Brain microvascular endothelial cell (primary cell): Measurements from ENCODE around the gene PRPF31.

Experiments
- DNase-seq: peaks from one replicate; pipeline ENCODE4 v3.0.0-alpha.2; 2020
- H3K27ac ChIP-seq: fragments of 250-450 bp; sonication (Bioruptor Pico); 2 replicates; pipeline ENCODE4 v1.5.1; 2020; ENCODE audit warnings: mild to moderate bottlenecking, moderate library complexity
- H3K27me3 ChIP-seq: fragments of 250-450 bp; sonication (Bioruptor Pico); replicated peaks from 2 replicates; pipeline ENCODE4 v1.5.1; 2020; ENCODE audit warnings: mild to moderate bottlenecking
- H3K36me3 ChIP-seq: fragments of 250-450 bp; sonication (Bioruptor Pico); replicated peaks from 2 replicates; pipeline ENCODE4 v1.5.1; 2020; ENCODE audit warnings: mild to moderate bottlenecking
- H3K4me3 ChIP-seq: 2 replicates; pipeline ENCODE4 v1.5.1; 2011; ENCODE audit warnings: low read depth, mild to moderate bottlenecking, control low read depth, low read length, moderate library complexity
- in situ Hi-C: cut with HindIII; loops from 2 replicates; pipeline ENCODE4 v1.10.0; 2017; ENCODE audit warnings: low sequenced_read_pairs, low pct_ligation_motif_present
- TF ChIP-seq, protein P1 (sequence below): IDR thresholded peaks from 2 replicates; pipeline ENCODE4 v1.5.1; 2011; ENCODE audit warnings: low read depth, mild to moderate bottlenecking, moderate library complexity, low read length, control low read depth, inconsistent platforms; ENCODE audit errors: missing control alignments

Gene PRPF31

DNA sequence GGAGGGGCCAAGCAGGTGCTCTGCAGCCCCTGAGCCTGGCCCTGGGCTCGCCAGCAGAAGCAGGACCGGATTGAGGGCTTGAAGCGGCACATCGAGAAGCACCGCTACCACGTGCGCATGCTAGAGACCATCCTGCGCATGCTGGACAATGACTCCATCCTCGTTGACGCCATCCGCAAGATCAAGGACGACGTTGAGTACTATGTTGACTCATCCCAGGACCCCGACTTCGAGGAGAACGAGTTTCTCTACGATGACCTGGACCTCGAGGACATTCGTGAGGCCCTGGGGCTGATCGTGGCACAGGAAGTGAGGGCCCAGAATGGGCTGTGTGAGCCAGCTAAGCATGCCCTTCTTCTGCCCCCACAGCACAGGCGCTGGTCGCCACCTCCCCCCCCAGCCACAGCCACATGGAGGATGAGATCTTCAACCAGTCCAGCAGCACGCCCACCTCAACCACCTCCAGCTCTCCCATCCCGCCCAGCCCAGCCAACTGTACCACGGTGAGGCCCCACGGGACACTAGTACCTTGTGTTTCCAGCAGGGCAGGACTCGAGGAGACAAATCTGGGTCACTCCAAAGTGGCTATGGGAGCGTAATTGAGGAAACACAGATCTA, 30.1 kb downstream of the PRPF31 start:
- H3K27ac ChIP-seq = no peak overlapping the region
- TF ChIP-seq, protein P1, sequence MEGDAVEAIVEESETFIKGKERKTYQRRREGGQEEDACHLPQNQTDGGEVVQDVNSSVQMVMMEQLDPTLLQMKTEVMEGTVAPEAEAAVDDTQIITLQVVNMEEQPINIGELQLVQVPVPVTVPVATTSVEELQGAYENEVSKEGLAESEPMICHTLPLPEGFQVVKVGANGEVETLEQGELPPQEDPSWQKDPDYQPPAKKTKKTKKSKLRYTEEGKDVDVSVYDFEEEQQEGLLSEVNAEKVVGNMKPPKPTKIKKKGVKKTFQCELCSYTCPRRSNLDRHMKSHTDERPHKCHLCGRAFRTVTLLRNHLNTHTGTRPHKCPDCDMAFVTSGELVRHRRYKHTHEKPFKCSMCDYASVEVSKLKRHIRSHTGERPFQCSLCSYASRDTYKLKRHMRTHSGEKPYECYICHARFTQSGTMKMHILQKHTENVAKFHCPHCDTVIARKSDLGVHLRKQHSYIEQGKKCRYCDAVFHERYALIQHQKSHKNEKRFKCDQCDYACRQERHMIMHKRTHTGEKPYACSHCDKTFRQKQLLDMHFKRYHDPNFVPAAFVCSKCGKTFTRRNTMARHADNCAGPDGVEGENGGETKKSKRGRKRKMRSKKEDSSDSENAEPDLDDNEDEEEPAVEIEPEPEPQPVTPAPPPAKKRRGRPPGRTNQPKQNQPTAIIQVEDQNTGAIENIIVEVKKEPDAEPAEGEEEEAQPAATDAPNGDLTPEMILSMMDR = no peak
- no peak overlapping the region for H3K4me3 ChIP-seq
- DNase-seq = no peak
- H3K36me3 ChIP-seq = peaks cover 72% of the 10 kb centered on the region
- no peaks in the 10 kb centered on the region for H3K27me3 ChIP-seq
- in situ Hi-C loops = no loop called here

DNA sequence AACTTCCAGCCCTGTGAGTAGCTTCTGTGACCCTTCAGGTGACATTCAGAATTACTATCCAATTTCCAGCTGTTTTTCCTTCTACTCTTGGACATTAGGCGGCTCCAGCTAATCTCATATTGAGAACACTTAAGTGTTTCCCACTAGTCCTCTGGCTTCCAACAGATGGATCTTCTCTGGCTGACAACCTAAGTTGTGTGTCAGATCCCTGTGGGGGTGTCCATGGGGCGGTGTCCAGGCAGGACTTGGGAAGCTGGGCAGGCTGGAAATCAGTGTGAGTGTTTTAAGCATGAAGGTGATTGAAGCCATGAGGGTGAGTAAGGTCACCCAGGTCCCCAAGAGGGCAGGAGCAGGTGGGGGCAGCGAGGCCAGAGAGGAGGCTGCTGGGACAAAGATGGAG, 32.1 kb downstream of the PRPF31 start:
- in situ Hi-C loops = no loop called here
- H3K27me3 ChIP-seq = no peaks in the 10 kb centered on the region
- DNase-seq = no peak
- H3K36me3 ChIP-seq = peaks cover 88% of the 10 kb centered on the region
- no peak overlapping the region for H3K27ac ChIP-seq
- no peak overlapping the region for H3K4me3 ChIP-seq
- TF ChIP-seq, protein P1 = no peak

DNA sequence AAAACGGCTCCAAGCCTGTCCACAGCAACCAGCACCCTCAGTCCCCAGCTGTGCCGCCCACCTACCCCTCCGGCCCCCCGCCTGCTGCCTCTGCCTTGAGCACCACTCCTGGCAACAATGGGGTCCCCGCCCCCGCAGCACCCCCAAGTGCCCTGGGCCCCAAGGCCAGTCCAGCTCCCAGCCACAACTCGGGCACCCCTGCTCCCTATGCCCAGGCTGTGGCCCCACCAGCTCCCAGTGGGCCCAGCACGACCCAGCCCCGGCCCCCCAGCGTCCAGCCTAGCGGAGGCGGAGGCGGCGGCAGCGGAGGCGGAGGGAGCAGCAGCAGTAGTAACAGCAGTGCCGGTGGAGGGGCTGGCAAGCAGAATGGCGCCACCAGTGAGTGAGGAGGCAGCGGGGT, 32.6 kb downstream of the PRPF31 start:
- TF ChIP-seq, protein P1 = no peak
- in situ Hi-C loops = no loop called here
- Histone ChIP-seq H3K36me3 (peaks cover 88% of the 10 kb centered on the region), H3K4me3 (no peak overlapping the region), H3K27ac (no peak overlapping the region), H3K27me3 (no peaks in the 10 kb centered on the region)
- DNase-seq = no peak

DNA sequence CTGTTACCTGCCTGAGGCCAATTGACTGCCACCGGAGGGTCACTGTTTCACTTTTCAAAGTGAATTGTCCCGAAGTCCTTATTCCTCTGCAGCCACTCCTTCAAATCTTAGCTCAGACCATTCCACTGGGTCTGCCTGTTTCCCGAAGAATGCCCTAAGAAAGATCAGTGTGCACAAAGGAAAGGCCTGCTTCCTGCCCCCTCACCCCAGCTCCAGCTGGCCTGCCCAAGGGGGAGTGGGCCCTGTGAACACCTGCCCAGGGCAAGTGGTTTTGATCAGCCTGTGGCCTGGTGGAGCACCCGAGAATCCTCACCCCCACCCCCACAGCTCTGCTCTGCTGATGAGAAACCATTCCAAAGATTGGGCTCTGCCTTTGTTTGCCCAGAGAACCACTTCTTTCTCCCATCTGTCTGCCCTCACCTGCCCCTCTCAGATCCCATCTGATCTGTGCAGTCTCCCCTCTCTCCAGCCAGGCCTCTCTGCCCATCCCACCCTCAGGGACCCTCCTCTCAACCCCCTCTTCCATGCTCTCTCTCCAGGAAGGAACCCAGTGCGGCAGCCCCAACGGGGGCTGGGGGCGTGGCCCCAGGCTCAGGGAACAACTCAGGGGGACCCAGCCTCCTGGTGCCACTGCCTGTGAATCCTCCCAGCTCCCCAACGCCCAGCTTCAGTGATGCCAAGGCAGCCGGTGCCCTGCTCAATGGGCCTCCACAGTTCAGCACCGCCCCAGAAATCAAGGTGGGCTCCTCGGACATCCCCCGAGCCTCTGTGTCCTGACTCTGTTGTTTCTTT, 33.7 kb downstream of the PRPF31 start:
- TF ChIP-seq, protein P1 = no peak
- peaks cover 88% of the 10 kb centered on the region for H3K36me3 ChIP-seq

DNA sequence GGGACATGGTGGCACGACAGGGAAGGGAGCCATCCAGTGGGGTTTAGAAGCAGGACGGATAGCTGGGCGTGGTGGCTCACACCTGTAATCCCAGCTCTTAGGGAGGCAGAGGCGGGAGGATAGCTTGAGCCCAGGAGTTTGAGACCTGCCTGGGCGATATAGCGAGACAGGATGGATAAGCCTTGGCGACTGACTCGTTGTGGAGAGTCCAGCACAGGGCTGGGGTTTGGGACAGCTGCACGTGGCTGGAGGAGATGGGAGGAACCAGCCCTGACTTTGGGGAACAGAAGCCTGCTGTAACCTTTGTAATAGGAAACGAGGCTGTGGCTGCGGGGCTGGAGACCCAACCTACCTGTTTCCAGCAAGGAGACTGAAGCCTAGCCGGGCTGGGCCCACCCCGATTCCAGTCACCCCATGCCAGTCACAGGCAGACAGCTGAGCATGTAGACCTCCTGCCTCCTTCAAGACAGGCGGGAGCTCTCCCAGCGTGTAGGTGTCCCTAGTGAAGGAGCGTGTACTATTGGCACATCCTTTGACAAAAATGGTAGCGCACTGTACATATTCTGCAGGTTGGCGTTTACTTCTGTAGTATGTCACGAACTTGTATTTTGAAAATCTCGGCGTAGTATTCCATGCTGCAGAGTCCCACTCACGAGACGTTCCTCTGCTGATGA, 35.9 kb downstream of the PRPF31 start:
- no peak overlapping the region for H3K4me3 ChIP-seq
- no peak overlapping the region for H3K27ac ChIP-seq
- peaks cover 83% of the 10 kb centered on the region for H3K36me3 ChIP-seq
- H3K27me3 ChIP-seq = no peaks in the 10 kb centered on the region
- DNase-seq = no peak
- in situ Hi-C loops = no loop called here
- TF ChIP-seq, protein P1 = no peak

More for the DNA sequence above, 33.7 kb downstream of the PRPF31 start:
- DNase-seq = no peak
- in situ Hi-C loops = no loop called here
- Histone ChIP-seq H3K27me3 (no peaks in the 10 kb centered on the region), H3K4me3 (no peak overlapping the region), H3K27ac (no peak overlapping the region)
